Hematopoietic multipotent progenitor cell treated with erythropoietin and hydrocortisone succinate and interleukin-3 and kit ligand, for 15 days (in vitro differentiated cells): ENCODE data around the gene CLMN.
"Not testable (repeated sequence)": the region's sequence is repeated elsewhere in the genome, so short reads cannot be mapped to it uniquely, and the experiment has no call there.

Source experiments
- DNase-seq: peaks from one replicate; pipeline ENCODE4 v3.0.0-alpha.2; 2015; ENCODE audit warnings: low spot score

Gene CLMN

GRCh38 chr14:95218006-95218405 is 101.7 kb downstream of the CLMN start:
- DNase-seq = no peak

DNA sequence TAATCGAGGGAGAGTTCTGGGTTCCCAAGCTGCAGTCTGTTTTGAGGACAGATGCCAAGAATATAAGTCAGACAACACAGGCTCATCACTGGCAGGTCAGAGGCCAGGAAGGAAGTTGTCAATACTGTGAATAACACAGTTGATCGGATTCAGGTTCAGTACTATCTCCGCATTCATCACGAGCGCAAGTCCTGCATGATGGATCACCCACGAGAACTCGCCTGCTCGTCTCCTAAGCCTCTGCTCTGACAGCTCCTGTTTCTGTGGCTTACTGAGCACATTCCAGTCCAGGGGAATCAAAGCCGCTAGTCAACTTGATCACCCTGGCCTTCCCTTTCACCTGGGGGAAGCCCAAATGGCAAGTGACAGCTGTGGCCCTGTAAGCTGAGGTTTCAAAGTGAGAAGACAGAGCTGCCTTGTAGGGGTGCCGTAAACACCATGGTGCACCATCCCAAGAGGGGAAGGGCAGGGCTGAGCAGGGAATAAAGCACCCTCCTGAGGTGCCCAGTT is 102.3 kb downstream of the CLMN start:
- DNase-seq = no peak

DNA sequence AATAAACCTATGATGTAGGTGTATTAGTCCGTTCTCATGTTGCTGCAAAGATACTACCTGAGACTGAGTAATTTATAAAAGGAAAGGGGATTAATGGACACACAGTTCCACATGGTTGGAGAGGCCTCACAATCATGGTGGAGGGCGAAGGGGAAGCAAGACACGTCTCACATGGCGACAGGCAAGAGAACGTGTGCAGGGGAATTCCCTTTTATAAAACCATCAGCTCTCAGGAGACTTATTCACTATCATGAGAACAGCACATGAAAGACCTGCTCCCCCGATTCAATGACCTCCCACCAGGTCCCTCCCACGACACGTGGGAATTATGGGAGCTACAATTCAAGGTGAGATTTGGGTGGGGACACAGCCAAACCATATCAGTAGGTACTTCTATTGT is 103.7 kb downstream of the CLMN start:
- DNase-seq = no peak

GRCh38 chr14:95215094-95215725 is 104.5 kb downstream of the CLMN start:
- DNase-seq = no peak

GRCh38 chr14:95213774-95214173 is 105.9 kb downstream of the CLMN start:
- DNase-seq = no peak

DNA sequence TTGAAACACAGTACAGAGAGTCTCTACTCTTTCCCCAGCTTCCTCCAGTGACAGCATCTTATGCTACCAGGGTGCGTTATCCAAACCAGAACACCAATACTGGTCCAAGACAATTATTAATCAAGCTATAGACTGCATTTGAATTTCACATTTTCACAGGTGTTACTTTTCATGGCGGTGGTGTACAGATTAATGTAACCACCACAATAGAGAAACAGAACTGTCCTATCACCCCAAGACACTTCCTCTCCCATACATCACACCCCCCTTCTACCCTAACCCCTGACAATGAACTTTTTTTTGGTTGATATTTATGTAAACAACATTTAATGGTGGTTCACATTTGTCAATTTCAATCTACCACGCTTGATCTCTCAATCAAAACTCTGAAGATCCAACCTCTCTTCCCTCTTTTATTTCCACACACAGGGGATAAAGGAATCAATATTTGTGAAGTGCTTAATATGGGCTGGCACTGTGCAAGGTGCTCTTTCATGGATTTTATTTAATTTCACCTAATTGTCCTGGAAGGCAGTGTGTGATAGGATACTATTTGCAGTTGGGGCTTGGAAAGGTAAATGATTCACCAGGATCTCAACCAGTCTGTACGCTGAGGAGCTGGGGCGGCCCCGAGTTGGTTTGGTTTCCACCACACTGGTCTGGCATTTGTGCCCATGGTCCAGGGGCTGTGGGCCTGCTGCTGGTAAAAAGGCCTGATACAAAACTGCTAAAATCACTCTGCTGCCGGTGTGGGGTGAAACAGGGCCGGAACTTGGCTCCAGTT is 107.8 kb downstream of the CLMN start:
- no peak for DNase-seq

- DNase-seq = no peak
These were observed 109.0 kb downstream of the CLMN start for GRCh38 chr14:95210699-95211098.

- DNase-seq = no peak
These were observed 111.1 kb downstream of the CLMN start for GRCh38 chr14:95208598-95208997.

DNA sequence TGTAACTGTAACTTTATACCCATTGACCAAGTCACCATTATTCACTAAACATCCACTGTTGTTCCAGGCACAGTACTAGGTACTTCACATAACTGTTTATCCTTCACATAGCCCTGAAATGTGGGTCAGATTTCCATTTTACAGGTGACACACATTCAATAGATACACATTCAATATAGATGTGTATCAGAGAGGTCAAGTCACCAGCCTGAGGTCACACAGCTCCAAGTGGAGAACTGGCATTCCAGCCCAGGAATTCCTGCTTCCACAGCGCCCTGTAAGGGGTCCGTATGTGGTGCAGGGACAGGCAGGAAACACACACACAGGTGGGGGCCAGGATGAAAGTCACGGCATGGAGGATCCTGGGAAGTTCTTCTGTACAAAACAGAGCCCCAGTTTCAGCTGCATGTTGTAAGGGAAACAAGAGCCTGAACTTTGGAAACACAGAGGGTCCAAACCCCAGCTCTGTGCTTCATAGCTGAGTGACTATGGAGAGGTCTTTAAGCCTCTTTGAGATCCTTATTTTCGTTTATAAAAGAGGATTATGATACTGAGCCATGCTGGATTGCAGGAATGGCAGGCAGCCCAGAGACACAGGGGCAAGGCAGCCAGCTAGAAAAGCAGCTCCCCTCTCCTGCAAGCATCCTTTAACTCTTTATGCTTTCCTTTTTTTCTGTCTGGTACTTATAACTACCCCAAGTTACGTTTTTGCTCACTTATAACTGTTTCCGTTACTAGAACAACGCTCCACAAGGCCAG is 112.1 kb downstream of the CLMN start:
- no peak for DNase-seq

- DNase-seq = no peak
These were observed 113.2 kb downstream of the CLMN start for GRCh38 chr14:95206534-95206933.

GRCh38 chr14:95204705-95205104 is 115.0 kb downstream of the CLMN start:
- no peak for DNase-seq

DNA sequence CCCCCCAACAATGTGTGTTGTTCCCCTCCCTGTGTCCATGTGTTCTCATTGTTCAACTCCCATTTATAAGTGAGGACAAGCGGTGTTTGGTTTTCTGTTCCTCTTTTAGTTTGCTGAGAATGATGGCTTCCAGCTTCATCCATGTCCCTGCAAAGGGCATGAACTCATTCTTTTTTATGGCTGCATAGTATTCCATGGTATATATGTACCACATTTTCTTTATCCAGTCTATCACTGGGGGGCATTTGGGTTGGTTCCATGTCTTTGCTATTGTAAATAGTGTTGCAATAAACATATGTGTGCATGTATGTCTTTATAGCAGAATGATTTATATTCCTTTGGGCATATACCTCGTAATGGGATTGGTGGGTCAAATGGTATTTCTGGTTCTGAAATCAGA is 118.0 kb downstream of the CLMN start:
- DNase-seq = not testable (repeated sequence)

- DNase-seq = no peak
These were observed 119.3 kb downstream of the CLMN start for GRCh38 chr14:95200404-95200803.

DNA sequence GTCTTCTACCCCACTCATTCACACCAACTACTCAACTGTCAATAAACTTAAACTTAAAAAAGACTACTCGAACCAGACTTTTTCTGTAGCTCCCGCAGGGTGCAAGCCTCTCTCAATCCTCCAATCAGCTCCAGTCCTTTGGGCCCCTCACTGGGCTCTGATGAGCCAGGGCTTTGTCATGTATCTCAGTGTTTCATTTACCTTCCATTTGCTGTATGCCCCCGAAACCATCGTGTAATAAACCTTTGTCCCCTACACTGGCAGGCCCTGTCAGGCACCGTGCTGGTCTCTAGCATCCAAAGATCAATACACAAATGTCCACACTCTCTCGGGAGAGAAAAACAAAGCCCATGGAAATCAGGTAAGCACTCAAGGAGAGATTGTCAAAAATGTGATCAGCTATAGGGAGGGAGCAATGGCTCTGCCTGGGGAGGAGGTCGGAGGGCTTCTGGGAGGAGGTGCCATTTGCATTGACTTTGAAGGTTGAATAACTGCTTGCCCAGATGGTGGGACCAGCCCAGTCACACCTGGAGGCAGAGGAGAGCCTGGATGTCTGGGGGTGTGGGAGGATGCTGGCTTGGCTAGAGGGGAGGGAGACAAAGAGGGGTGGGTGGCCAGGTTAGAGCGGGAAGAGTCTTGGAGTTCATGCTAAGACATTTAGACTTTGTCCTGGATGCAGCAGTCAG is 120.3 kb downstream of the CLMN start:
- DNase-seq = no peak

- no peak for DNase-seq
These were observed 121.4 kb downstream of the CLMN start for GRCh38 chr14:95198320-95198719.

GRCh38 chr14:95197551-95197950 is 122.2 kb downstream of the CLMN start:
- no peak for DNase-seq

- DNase-seq = no peak
These were observed 122.7 kb downstream of the CLMN start for GRCh38 chr14:95196826-95197545.

GRCh38 chr14:95196268-95196667 is 123.4 kb downstream of the CLMN start:
- peak; percentile 2 for DNase-seq

- DNase-seq = no peak
These were observed 124.7 kb downstream of the CLMN start for GRCh38 chr14:95195031-95195430.

DNA sequence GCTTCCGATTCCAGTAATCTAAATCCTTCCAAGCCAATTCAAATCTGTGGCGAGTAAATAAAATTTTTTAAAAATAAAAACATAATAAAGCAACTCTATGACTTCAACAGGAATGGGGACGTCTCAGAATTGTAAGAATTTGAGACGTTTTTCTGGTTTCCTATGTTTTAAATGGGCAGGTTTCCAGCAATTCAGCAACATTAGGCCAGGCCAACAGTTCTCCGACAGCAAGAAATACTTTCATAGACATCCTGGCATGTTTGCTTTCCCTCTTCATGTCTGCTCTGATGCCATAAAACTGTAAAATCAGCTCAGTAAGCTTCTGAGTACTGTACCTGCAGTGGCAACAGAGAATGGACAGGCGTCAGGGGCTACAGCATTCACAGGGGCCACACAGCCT is 126.6 kb downstream of the CLMN start:
- no peak for DNase-seq

GRCh38 chr14:95192311-95192710 is 127.4 kb downstream of the CLMN start:
- no peak for DNase-seq
